Fibroblast of skin of abdomen (primary cell): ENCODE measurements around the gene ZNF426. TPM values are rescaled to one million over a fixed set of nuclear protein-coding genes. Genes with fewer than 3 reads are reported as not detected.
"Not testable (repeated sequence)": the region's sequence is repeated elsewhere in the genome, so short reads cannot be mapped to it uniquely, and the experiment has no call there.

Source experiments
- DNase-seq: peaks from one replicate; pipeline ENCODE4 v3.0.0-alpha.2; 2013
- polyA plus RNA-seq, 2 experiments: library from polyadenylated mRNA; unstranded; fragments of 120-200 nt; gene quantifications; one replicate each; pipeline ENCODE4 v1.2.1, GENCODE V29; 2013; ENCODE audit not compliant: insufficient read length in 2 of 2

ZNF426 gene
- polyA plus RNA-seq (2013, experiment 1 of 2; ENCODE audit: insufficient read length), result 9.1 TPM
- 8.4 TPM for polyA plus RNA-seq (2013, experiment 2 of 2; ENCODE audit: insufficient read length)

DNA sequence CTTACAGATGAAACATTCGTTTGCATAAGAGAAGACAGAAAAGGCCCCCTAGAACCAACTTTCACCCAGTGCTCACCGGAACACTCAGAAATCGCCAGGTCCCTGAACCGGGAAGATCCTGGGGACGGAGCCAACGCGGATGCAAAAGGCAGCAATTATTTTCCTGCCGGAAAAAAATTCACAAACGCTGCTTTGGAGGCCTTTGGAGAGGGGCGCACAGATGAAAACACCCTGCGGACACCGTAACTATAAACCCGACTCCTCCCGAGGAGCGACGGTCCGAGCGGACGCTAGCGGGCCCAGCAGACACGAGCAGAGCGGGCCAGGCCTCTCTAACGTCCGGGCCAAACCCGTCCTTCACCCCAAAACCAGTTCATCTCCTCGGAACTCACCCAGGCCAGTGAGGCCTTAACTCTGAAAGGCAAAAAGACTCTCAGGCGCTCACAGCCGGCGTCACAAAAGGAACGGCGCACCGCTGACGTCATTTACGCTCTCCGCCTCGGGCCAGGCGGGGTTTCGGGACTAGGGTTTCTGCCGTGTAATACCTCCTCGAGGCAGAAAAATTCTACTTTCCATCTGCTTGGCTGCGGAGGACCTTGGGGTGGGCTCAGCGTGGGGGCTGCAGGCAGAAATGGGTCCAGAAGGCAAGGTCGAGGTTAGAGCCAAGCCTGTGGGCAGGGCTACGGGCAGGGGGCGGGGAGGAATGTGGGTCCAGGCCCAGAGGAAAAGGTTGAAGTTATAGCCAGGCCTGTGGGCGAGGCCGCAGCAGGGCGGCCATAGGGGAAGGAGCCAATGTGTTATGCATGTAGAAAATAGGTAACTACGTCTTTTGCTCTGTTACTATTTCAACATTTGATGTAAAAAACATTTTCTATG, at the start of gene ZNF426:
ZNF426 (minus strand) TSS at position 463 of the 876 bp plus-strand sequence. CDS start 2,413 bp downstream, outside the sequence.
- DNase-seq, result peak; percentile 91

DNA sequence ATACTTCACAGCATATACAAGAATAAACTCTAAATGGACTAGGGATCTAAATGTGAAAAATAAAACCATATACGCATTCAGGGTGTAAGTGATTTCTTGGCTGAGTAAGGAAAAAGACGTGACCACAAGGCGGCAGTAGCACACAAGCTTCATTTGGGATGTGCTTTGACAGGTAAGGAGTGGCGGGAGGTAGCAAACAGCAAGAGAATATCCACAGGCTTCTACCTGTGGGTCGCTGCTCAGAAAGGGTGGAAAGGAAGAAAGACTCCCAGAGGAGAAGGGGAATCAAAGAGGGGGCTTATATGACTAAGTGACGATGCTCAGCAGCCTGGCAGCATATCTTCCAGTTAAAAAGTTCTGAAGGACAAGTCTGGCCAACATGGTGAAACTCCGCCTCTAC, 48.3 kb upstream of the ZNF426 start:
- peak; percentile 44 for DNase-seq

DNA sequence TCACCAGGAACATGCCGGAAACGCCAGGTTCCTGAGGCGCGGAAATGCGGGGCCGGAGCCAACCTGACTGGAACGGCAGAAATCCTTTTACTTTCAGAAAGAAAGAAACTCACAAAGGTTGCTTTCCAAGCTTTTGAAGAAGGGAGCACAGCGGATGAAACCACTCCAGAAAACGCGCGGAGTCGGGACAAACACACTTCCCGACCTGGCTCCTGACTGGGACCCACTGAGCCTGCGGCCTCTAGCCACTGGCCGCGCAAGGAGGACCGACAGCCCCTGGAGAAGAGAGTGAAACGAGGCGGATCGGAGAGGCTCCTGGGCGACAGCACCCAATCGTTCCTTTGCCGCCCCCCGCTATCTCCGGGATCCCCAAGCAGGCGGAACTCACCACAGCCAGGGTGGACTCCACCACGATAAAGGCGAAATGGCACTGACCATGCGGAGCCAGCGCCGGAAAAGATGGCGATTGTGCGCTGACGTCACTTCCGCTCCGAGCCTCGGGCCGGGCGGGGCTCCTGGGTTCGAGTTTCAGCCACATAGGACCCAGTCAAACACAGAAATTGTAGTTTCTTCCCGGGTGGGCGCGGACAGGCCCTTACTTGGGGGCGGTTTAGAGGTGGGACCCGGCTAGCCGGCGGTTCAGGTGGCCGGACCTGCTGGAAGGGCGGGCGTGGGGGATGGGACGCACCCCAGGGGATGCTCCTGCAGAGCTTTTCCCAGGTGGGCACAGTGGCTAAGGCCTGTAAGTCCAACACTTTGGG, 45.8 kb upstream of the ZNF426 start, which contains the start of gene ZNF121:
ZNF121 (minus strand) TSS at position 432 of the 761 bp plus-strand sequence. CDS start 16,407 bp downstream, outside the sequence.
- peak; percentile 82 for DNase-seq

DNA sequence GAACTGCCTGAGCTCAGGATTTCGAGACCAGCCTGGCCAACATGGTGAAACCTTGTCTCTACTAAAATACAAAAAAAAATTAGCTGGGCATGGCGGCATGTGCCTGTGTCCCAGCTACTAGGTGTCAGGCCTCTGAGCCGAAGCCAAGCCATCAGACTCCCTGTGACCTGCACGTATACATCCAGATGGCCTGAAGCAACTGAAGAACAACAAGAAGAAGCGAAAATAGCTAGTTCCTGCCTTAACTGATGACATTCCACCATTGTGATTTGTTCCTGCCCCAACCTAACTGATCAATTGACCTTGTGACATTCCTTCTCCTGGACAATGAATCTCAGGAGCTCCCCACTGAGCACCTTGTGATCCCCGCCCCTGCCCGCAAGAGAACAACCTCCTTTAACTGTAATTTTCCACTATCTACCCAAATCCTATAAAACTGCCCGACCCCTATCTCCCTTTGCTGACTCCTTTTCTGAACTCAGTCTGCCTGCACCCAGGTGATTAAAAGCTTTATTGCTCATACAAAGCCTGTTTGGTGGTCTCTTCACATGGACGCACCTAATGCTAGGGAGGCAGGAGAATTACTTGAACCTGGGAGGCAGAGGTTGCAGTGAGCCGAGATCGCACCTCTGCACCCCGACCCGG, 43.8 kb upstream of the ZNF426 start:
- not testable (repeated sequence) for DNase-seq

DNA sequence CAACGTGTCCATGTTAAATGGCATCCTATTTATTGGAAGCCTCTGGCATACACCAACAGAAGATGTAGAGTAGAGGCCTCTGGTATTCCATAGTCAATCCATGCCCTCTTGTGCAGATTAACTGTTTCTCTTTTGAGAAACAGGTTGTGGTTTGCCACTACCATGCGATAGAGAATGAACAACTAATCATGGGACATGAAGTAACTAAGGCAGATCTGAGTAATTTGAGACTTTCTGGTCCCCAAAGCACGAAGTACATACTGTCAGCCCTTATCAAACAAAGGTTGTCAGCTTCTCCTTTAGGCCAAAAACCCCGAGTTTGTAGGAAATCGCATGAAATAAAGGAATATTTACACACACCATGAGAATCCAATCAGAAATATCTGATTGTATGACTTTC, 42.3 kb upstream of the ZNF426 start:
- DNase-seq, result no peak

DNA sequence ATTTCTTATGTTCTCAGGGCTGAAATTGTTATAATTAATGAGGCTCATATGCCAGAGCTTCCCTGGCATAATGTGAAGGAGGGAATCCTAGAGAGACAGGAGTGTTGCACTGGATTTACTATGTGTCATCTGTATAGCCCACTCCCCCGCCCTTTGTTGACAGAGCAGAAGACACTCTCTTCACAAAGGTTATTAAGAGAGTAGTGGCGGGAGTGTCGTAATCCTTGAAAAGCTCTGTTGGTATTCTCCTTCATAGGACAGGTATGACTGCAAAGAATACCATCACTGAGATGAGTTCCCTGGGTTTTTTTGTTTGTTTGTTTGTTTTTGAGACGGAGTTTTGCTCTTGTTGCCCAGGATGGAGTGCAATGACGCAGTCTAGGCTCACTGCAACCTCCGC, 31.8 kb upstream of the ZNF426 start:
- DNase-seq, result no peak

DNA sequence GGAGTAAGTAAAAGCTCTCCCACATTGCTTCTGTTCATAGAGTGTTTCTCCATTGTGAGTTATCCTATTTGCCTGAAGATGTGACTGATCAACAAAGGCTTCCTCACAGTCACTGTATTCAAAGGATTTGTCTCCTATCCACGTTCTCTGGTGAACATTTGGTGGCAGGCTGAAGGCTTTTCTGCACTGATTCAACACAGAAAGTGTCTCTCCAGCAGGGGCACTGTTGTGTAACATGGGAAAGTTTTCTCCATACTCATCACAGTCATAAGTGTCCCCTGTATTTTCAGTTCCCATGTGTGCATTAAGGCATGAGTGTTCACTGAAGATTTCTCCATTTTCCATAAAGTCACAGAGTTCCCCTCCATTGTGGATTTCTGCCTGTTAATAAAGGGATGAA, 28.3 kb upstream of the ZNF426 start:
- no peak for DNase-seq

DNA sequence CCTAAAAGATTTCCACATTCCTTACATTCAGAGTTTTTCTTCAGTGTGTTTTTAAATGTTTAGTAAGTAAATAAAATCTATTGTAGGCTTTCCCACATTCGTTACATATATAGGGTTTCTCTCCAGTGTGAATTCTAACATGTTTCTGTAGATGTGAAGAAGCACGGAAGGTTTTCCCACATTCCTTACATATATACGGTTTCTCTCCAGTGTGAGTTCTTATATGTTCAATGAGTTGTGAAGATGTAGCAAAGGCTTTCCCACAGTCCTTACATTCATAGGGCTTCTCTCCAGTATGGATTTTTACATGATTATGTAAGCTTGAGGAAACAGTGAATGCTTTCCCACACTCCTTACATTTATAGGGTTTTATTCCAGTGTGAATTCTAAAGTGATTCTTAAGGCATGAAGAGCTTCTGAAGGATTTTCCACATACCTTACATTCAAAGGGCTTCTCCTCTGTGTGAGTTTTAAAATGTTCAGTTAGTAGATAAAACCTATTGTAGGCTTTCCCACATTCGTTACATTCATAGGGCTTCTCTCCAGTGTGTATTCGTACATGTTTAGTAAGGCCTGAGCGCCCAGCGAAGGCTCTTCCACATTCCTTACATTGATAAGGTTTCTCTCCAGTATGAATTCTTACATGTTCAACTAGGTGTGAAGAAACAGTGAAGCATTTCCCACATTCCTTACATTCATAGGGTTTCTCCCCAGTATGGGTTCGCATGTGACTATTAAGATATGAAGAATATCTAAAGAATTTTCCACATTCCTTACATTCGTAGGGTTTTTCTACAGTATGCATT, 27.7 kb upstream of the ZNF426 start:
- peak; percentile 7 for DNase-seq

DNA sequence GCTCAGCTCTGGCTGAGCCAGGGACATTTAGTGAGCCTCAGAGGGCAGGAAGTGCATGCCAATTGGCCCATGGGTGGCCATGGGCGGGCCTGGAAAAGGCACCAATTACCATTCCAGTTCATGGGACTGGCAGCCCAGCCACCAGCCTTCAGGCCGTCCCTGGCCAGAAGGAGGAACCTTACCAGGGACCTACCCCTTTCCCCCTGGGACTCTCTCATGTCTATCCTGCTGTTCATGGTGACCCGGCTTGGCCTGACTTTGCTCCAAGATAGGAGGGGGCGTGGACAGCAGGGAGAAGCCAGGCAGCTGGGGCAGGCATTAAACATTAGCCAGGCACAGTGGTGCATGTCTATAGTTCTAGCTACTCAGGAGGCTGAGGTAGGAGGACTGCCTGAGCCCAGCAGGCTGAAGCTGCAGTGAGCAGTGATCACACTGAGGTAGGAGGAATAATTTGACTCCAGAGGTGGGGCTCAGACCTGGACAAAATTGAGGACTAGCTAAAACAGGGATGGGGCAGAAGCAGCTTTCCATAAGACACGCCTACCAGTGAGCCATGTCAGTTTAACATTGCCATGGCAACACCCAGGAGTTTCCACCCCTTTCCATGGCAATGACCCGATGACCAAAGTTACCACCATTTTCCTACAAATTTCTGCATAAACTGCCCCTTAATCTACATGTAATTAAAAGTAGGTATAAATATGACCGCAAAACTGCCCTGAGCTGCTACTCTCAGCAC, 14.3 kb upstream of the ZNF426 start:
- no peak for DNase-seq

DNA sequence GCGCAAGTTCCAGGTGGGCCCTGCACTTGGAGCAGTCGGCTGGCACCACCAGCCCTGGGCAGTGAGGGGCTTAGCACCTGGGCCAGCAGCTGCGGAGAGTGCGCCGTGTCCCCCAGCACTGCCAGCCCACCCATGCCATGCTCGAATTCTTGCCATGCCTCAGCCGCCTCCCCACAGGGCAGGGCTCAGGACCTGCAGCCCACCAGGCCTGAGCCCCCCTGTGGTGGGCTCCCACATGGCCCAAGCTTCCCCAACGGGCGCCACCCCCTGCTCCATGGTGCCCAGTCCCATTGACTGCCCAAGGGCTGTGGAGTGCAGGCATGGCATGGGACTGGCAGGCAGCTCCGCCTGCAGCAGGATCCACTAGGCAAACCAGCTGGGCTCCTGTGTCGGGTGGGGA, 9.4 kb upstream of the ZNF426 start:
- DNase-seq, result no peak

DNA sequence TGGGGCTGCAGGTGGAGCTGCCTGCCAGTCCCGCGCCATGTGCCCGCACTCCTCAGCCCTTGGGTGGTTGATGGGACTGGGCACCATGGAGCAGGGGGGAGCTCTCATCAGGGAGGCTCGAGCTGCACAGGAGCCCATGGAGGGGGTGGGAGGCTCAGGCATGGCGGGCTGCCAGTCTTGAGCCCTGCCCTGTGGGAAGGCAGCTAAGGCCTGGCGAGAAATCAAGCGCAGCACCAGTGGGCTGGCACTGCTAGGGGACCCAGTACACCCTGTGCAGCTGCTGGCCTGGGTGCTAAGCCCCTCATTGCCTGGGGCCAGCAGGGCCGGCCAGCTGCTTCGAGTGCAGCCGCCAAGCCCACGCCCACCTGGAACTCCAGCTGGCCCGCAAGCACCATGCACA, 2.8 kb upstream of the ZNF426 start:
- not testable (repeated sequence) for DNase-seq

DNA sequence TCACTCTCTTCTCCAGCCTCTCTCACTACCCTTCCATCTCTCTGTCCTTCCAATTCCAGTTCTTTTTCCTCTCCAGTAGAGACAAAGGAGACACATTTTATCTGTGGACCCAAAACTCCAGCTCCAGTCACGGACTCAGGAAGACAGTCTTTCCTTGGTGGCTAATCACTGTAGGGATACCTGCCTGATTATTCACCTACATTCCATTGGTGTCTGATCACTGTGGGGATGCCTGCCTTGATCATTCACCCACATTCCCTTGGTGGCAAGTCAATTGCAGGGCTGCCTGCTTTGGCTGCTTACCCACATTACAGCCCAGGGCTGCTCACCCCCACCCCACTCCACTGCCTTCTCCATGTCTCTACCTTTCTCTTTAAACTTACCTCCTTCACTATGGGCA, 1.5 kb upstream of the ZNF426 start:
- not testable (repeated sequence) for DNase-seq

DNA sequence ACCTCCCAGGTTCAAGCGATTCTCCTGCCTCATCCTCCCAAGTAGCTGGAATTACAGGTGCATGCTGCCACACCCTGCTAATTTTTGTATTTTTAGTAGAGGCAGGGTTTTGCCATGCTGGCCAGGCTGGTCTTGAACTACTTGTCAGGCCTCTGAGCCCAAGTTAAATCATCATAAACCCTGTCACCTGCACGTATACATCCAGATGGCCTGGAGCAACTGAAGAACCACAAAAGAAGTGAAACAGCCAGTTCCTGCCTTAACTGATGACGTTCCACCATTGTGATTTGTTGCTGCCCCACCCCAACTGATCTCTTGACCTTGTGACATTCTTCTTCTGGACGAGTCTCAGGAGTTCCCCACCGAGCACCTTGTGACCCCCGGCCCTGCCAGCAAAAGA, 756 bp upstream of the ZNF426 start:
- DNase-seq, result not testable (repeated sequence)

DNA sequence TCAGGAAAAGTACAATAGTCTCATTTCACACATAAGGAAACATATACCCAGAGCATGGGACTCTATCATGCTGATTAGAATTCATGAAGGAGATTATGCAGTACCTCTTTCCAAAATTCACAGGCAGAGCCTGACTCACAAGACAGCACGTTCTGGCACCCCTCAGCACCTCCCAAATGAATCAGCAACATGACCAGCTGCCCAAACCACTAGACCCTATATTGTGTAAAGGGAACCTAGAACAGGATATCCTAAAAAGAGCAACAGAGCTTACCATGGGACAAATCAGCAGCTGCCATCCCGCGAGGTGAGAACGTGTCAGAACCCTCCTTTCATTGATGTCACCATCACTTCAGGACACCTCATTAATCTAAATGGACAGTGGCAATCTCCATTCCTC, 2.5 kb downstream of the ZNF426 start:
- DNase-seq, result no peak

DNA sequence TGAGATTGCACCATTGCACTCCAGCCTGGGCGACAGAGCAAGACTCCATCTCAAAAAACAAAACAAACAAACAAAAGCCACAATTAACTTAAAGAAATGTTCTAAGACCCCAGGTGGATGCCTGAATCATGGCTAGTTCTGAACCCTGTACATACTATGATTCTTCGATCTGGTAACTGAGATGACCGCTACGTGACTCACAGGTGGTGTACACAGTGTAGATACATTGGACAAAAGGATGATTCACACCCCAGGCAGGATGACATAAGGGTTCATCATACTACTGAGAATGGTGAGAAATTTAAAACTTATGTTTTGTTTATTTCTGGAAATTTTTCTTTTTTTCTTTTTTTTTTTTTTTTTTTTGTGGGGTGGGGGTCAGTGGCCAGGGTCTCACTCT, 6.5 kb downstream of the ZNF426 start:
- DNase-seq, result no peak

DNA sequence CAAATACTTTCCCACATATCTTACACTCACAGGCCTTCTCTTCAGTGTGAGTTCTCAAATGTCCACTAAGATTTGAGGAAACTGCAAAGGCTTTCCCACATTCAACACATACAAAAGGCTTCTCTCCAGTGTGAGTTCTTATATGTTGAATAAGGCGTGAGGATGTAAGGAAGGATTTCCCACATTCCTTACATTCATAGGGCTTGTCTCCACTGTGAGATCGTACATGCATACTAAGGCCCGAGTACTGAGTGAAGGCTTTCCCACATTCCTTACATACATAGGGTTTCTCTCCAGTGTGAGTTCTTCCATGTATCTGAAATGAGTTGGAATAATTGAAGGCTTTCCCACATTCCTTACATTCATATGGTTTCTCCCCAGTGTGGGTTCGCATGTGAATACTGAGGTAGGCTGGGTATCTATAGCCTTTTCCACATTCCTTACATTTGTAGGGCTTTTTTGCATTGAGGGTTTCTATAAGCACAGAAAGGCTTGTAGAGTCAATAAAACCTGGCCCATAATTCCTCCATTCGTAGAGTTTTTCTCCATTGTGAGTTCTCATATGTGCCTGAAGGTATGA, 9.6 kb downstream of the ZNF426 start:
- no peak for DNase-seq

DNA sequence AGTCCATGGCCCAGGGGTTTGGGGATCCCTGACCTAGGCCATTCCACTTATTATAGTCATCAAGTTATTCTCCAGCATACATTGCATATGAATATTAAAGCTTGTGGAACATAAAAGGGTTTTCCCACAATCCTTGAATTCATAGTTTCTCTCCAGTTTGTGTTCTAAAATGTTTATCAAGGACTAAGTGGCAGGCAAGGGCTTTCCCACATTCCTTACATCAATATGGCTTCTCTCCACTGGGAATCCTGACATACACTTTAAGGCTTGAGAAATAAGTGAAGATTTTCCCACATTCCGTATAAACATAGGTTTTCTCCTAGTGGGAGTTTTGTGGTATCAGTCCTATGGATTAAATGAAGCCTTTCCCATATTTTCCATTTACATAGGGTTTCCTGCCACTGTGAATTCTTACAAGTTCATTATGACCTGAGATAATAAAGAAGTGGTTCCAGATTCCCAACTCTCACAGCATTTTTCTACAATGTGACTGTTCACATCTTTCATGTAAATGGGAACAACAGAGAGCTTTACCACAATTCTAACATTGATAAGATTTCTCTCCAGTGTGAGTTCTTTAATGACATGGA, 14.5 kb downstream of the ZNF426 start:
- DNase-seq, result no peak

DNA sequence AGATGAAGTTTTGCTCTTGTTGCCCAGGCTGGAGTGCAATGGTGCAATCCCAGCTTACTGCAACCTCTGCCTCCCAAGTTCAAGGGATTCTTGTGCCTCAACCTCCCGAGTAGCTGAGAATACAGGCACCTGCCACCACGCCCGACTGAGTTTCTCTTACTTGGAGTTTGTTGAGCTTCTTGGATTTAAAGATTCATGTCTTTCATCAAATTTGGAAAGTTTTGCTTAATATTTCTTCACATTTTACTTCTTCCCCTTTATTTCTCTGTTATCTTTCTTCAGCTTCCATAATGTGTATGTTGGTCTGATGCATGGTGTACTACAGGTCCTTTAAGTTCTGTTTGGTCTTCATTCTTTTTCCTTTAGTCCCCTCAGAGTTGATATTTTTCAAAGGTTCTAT, 31.2 kb downstream of the ZNF426 start:
- DNase-seq, result no peak

DNA sequence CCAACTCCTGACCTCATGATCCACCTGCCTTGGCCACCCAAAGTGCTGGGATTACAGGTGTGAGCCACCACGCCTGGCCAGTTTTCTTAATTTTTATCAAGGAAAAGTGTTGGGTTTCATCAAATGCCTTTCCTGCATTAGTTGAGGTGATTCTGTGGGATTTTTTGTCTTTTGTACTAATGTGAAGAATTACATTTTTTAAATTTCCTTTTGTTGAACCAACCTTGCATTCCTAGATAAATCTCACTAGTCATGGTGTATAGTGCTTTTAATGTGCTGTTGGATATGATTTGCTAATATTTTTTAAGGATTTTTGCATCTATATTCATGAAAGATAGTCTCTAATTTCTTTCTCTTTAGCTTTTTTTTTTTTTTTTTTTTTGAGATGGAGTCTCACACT, 37.6 kb downstream of the ZNF426 start:
- DNase-seq, result no peak

DNA sequence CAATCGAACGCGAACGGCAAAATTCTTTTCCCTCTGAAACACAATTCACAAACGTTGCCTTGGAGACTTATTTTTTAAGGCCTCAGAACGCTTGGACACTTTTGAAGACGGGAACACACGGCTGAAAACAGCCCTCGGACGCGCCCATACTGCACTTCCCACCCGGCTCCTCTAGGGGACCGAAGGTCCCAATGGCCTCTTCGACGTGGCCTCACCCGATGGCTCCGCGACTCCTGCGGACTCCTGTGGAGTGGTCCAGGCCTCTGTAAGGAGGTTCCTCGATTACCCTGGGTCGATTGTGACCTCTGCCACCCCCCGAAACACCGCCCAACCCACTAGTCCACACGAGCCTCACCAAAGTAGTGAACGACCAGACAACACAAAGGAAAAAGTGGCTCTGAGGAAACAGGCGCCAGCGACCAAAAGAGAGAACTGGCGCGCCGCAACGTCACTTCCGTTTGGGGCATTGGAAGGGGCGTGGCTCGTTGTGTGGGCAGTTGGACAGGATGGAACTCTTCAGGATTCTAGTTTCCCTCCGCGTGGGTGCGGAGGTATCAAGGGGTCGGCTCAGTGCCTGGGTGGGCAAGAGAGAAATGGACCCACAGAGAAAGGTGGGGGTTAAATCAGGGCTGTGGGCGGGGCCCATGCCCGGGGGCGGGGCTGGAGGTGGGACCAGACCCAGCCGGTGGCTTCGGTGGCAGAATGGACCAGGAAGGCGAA, 40.1 kb downstream of the ZNF426 start, which contains the start of gene ZNF560:
ZNF560 (minus strand) TSS at position 434 of the 720 bp plus-strand sequence. CDS start 23,303 bp downstream, outside the sequence.
- peak; percentile 6 for DNase-seq
